GM19351 (cell line): Measurements from ENCODE around the gene PTCD2.
"Not testable (repeated sequence)": the region's sequence is repeated elsewhere in the genome, so short reads cannot be mapped to it uniquely, and the experiment has no call there.

Experiments used
- ATAC-seq: cut with Tn5 transposase; IDR thresholded peaks from one replicate; pipeline ENCODE4 v1.9.1; 2021; ENCODE audit warnings: mild to moderate bottlenecking, moderate library complexity; ENCODE audit not compliant: unreplicated experiment

PTCD2 gene

DNA sequence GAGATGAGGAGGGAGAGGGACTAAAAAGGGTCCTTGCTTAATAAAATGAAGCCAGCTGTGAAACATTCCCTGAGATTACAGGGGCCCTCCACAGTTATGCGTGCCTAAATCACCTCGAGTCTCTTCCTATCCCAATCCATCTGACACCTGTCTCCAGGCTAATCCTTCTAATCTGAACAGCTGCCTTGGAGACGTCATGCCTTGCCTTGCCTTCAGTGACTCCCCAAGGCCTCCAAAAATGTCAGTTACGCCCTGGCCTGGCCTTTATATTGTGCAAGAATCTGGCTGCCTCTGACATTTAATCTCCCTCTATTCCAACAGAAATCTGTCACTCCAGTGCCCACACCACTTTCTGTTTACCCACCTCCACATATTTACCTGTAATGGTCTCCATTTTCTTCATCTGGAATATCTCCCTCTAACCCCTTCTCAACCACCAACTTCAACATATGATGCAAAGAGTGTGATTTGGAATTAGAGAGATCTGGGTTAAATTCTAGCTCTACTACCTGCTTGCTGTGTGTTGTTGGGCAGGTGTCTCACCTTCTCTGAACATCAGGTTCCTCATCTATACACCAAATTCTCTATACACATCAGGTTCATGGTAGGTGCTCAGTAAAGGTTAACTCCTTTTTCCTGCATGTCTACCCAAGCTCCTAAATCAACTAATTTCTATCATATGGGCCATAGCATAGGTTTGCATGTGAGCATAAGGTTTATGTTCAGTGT lies 57.9 kb downstream of the PTCD2 start:
- no peak for ATAC-seq

DNA sequence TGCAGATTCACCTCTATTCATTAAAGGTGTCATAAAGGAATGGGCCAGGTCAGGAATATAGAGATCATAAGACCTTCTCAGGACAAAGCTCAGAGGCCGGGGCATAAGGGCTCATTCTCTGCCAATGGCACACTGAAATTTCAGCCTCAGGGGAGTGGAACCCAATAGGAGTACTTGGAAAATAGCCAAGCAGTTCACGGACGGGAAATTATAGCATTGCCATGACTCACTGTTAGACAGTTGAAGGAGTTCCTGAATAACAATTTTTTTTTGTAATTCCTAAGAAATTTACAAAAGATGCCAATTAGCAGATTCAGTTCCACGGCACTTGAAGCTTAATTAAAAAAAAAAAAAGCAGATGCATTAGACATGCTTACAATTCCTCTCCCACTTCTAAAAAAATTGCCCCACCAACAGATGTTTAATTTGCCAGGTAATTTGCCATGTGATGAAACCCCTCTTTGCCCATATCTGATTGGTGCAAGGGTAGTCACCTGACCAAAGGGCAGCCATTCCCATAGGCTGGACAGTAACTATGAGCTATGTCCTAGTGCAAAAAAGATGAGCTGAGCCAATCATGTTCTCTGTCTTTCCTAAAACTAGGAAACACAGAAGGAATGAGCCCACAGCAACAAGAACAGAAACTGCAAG lies 58.6 kb downstream of the PTCD2 start:
- ATAC-seq = no peak

DNA sequence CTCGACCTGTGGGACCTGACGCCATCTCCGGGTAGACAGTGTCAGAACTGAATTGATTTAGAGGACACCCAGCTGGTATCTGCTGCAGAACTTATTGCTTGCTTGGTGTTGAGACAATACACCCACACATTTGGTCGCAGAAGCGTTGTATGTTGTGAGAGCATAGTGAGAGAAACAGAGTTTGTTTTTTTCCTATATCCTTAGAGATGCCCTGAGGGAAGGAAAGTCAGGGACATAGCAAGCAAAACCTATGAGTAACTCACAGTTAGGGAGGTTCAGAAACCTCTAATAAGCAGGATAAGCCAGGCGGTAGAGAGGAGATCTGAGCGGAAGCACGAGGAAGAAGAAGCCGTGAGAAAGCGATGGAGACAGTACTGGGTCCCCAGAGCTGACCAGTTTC lies 59.8 kb downstream of the PTCD2 start:
- ATAC-seq = no peak

DNA sequence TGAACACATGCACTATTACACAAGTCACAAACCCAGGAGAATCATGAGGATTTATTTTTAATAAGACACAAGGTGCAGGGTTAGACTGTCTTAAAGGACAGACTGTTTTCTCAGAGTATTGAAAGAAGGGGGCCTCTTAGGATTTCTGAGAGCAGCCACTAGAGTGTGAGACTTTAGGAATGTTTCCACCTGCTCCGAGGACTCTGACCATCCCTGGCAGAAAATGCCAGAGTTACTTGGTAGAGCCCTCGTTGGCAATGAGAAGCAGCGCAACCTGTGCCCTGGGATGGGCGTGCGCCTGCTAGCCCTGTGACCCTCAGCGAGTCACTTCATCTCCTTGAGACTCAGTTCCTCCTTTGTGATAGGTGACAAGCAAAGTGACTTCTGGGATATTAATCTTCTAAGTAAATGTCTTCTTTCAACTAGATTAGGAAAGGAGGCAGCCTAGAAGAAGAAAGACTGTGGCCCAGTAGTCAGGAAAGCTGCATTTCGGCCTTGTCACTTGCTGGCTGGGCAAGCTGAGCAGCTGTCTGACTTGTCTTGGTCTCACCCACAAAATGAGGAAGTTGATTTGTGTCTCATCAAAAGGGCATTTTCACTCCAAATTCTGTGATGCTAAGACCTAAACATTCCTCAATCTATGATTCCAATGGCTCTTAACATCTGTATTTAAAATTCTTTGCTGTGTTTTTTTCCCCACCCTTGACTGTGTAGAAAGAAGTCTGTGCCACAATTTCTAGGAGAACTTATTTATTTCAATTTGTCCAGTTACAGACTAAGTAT lies 60.5 kb downstream of the PTCD2 start:
- ATAC-seq = peak; percentile 63

DNA sequence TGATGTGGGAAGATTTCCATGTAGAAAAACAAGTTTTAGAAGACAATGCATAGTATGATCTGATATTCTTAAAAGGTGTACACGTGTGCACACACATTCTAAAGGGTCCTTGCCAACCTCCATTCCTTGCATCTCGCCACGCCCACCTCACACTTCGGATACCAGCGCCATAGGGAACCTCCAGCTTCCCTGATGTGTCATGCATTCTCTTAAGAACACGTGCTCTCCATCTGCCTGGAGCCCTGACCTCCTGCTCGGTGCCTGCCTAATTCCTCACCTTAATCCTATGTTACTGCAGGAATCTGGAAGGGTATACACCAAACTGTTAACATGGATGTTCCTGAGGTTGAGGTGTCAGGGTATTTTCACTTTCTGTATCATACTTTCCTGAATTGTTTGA lies 63.1 kb downstream of the PTCD2 start:
- no peak for ATAC-seq

DNA sequence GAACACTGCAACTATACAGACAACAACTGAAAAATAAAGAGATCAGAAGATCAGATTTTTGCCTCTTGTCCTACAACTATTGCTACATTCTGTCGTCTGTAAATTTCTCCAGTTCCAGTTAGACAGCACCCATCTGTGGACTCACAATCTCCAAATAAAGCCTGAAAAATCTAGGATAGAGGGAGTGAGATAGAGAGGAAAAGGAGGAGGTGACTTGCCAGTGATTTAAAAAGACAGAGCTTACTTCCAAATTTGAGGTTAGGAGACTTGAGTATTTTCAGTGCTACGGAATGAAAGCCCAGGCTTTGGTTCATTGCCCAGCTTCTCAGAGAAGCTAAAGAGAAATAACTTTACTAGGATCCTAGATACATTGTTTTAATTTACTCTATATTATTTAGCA lies 63.6 kb downstream of the PTCD2 start:
- no peak for ATAC-seq

DNA sequence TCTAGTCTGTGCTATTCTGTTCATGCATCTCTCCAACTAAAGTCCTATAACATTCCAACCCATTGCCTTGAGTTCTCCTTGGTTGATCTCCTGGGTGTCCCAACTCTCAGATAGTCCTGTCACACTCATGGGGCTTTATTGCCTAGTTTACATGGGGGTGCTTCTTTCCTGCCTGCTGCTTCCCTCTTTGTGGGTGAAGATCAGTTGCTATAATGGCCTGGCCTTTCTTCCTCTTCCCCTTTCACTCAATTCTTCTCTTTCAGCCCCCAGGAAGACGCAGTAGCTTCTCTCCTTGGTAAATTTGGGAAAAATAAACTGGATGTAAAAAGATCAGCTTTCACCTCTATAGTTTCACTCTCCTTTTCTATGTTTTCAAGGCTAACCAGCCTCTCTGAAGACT lies 66.5 kb downstream of the PTCD2 start:
- ATAC-seq = no peak

DNA sequence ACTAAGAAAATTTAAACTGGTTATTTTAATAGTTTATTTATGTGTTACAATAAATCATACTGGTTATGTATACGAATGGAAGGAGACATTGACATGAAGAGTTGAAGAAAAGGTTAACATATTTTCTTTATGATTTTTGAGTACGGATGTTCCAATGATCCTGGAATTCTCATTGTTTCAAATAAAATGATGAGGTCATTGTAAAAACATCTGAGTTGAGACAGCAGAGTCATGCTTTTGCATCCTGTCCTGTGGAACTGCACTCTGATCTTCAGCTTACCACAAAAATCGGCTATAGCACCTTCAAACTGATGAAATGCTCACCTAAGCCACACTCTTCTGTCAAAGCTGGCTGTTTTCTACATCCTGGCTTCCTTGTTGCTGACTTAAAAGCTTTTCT lies 67.8 kb downstream of the PTCD2 start:
- ATAC-seq = no peak

DNA sequence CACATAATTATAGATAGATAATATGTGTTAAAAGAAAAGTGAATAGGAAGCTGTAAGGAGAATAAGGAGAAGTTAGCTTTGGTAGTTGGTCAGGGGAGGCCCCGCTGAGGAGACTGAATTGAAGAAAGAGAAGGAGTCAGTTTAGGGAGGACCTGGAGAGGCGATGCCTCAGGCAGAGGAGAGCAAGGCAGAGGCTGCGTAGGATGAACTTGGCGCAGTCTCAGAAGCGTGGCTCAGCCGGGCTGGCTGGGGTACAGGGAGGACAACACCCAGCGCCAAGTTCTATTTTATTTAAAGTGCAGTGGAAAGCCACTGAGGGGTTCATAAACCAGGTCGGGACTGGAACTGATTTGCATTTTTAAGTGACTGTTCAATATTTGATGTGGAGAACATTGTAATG lies 68.5 kb downstream of the PTCD2 start:
- no peak for ATAC-seq

DNA sequence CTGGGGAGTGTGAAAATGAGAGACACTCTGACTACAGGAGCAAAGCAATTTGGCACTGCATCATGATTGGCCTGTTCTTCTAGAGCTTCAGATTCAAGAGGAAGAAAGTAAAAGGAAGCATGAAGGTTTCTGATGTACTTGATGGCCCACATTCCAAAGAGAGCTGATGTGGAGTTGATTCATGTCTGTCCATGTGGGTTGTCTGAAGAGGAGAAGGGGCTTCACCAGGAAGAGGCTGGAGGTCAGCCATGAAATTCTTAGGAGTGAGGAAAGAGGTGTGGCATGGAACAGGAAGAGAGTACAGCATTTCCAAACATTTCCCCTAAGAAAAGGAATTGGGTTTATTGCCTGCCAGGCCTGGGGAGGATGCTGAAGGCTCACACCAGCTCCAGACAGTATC lies 70.7 kb downstream of the PTCD2 start:
- ATAC-seq = no peak

DNA sequence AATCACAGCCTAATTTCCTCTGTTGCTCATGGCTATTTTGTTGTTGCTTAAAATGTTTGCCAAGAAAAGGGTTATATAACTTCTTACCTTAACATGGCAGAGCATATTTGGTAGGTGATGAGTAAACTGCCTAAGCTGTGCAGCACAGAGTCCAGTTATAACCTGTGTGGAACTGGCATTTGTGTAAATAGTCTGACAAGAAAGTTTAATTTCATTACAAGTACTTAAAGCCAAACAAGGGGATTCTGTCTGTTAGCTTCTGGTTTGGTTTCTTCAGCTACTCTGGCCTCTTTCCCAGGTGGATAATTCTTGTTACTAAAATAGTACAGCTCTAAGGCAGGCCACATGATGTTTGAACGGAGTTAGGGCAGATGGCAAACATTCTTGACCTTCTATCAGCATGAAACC lies 72.2 kb downstream of the PTCD2 start:
- ATAC-seq = no peak

DNA sequence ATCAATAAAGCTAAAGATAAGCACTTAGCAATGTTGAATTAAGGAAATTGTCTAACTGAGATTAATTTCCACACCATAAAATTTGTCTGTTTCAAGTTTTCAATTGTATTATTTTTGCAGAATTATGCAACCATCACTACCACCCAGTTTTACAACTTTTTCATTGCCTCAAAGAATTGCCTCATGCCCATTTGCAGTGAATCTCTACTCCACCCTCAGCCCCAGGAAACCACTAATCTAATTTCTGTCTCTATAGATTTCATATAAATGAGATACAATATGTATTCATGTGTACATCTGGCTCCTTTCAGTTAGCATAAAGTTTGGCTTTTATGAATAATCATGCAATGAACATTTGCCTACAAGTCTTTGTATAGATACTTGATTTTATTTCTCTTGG lies 72.9 kb downstream of the PTCD2 start:
- ATAC-seq = no peak

DNA sequence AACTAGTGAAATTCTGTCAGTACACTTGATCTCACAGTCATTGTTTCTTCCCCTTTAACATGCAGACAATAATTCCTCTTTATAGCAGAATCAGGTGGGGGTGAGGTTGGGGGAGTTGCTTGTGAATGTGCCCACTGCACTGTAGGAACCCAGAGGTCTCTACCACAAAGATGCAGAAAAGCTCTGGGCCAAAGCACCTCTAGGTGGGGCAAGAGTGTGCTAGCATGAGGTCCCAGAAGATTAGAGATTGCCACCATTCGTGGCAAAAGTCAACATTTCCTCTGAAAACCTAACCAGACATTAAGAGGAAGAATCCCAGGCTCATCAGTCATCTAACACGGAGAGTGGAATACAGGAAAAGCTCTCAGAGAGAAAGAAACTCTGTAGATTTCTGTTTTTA lies 74.5 kb downstream of the PTCD2 start:
- ATAC-seq = no peak

DNA sequence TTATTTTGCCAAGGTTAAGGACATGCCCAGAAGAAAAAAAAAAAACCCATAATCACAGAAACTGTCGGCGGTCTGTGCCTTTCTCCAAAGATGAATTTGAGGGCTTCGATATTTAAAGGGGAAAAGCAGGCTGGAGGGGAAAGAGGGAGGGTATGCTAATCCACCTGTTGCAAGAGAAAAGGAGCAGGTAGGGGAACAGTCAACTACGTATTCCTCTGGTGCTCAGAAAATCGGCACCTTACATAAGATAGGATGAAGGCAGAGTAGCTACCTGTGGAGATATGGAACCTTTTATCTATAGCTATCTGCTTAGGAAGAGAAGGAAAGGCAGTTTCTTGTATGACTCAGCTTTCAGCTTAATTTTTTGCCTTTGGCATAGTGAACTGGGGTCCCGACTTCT lies 77.7 kb downstream of the PTCD2 start:
- no peak for ATAC-seq

DNA sequence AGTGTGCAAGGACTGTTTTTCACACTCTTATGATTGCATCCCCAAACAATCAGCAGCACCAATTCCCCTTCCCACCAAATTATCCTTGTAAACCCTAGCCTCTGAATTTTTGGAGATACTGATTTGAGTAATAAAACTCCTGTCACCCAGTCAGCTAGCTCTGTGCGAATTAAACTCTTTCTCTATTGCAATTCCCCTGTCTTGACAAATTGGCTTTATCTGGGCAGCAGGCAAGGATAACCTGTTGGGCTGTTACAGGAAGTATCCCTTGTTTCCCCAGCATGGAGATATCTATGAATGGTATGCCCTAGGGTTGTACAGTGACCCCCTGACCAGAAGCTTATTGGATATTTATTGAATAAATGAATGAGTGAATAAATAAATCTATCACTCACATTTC lies 80.8 kb downstream of the PTCD2 start:
- no peak for ATAC-seq

DNA sequence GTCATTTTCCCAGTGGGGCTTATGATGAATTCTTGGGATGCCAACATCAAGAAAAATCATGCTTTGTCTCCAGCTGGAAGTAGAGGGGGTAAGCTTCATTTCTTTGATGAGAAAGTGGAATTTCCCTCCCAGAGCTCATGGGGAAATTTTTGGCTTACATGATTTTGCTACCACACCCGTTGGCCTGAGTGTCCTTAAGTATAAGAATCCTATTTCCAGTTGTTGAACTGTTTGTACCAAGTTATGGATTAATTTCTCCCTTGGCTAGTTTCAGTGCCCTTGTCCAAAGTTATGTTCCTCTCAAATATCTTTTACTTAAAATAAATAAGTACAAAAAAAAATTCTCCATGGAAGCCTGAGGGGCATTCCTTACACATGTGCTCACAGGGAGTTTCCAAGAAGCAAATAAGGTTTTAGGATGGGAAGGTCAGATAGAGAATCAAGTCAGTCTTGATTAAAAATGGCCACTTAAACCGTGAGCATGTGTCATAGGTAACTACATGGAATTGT lies 82.3 kb downstream of the PTCD2 start:
- no peak for ATAC-seq

DNA sequence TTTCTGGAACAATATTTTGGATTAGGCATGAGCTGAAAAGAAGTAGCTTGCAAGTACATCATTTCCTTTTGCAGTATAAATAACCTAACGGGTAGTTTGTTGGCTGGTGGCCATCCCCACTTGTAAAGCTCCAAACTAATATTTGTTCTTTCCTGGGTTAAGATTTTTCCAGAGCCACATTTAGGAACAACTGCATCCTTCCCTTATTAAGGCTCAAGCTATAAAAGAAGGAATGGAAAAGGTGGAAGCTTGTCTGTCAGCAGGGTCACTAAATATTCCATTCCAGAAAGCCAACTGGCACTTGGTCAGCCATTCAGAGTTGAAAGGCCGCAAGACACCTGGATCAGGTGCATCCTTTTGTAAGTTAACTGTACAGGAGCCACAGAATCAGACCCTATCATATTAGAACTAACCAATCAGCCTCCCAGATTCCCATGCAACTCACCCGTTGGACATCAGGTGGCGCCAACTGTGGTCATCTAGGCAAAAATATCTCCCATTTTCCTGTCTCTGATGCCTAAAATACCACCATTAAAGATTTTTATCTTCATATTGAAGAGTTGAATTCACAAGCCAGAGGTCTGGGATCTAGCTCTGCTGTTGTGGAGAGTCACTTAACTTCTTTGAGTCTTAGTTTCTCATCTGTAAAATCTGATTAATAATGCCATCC lies 82.9 kb downstream of the PTCD2 start:
- ATAC-seq = no peak

DNA sequence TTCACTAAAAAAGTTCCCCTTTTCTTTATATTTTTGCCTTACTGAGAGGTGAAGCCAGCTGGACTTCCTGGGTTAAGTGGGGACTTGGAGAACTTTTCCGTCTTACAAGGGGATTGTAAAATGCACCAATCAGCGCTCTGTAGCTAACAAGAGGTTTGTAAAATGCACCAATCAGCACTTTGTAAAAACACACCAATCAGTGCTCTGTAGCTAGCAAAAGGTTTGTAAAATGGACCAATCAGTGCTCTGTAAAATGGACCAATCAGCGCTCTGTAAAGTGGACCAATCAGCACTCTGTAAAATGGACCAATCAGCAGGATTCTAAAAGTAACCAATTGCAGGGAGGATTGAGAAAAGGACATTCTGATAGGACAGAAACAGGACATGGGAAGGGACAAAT lies 84.6 kb downstream of the PTCD2 start:
- not testable (repeated sequence) for ATAC-seq

DNA sequence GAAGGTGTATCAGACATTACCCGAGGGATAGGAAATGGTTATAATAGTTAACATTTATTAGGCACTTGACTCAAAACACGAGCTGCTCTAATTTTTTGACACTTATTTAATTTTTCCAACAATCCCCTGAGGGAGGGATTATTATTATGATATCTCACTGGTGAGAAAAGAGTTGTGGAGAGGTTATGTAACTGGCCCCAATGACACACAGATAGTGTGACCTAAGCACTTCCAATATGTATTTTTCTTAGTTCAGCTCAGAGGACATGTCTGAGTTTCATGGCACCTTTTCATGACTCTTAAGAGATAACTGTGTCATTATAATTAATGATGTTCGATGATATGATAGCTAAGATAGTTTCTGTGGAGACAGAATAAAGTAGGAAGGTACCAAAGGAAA lies 86.9 kb downstream of the PTCD2 start:
- ATAC-seq = no peak

DNA sequence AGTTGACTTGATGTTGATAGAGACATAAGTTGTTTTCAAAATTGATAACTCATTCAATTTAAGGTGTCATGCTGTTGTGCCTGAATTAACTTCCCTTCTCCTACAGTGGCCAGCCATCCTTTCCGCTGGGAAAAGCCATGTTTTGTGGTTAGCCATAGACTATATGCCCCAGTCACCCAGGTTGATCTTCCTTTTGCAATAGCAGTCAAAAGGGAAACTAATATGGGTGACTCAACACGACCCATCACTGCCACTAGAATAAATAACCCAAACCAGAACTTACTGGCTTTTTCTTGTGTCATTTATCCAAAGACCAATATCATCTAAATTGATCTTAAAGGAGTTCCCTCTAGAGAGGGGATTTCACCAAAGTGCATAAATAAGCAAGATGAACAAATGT lies 87.4 kb downstream of the PTCD2 start:
- no peak for ATAC-seq

DNA sequence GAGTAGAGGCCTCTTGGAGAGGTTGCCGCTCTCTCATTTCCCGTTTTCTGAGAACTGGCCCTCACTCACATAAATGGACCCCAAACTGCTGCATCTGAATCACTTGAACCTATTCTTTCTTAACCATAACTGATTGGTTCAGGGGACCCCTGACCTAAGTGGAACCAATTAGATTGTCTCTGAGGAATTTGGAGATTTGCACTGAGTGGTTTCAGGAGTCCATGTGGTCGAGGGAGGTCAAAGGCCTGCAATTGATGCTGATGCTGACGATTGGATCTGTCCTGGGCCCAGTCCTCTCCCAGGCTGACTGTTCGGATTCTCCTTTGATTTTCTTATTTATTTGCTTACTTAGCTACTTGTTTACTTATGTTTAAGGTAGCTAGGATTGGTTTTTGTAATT lies 88.0 kb downstream of the PTCD2 start:
- ATAC-seq = no peak
